PC-9 (cell line): Measurements from ENCODE around the gene TYROBP. TPM values are rescaled to one million over a fixed set of nuclear protein-coding genes. Genes with fewer than 3 reads are reported as not detected.

ENCODE experiments used
- BruUV-seq: library from RNA; stranded (reverse); fragments of 400-500 nt; replicated peaks from 2 replicates; lab custom pipeline; 2021; lab: Mats Ljungman, UMichigan
- CTCF ChIA-PET: fragments of 300-600 bp; sonication (Branson Sonifier 250); formaldehyde crosslinking; loops from one replicate; lab custom pipeline; 2022; ENCODE audit warnings: antibody characterized with exemption; lab: Charles Lee
- POLR2A ChIA-PET: fragments of 300-600 bp; sonication (Branson Sonifier 250); formaldehyde crosslinking; loops from one replicate; lab custom pipeline; 2022; ENCODE audit warnings: antibody characterized with exemption; ENCODE audit not compliant: unreplicated experiment; lab: Charles Lee
- DNase-seq, 2 experiments: peaks; one replicate each; pipeline versions ENCODE4 v3.0.0 to v3.0.0-alpha.2; 2015 to 2022; ENCODE audit warnings: mixed read lengths in 1 of 2
- H2AFZ ChIP-seq: fragments of 200-600 bp; sonication (generic); 2 replicates; pipeline ENCODE4 v1.8.1; 2017; ENCODE audit warnings: antibody characterized with exemption
- H3F3A ChIP-seq: fragments of 200-600 bp; sonication (generic); 2 replicates; pipeline ENCODE4 v1.8.1; 2017; ENCODE audit warnings: antibody characterized with exemption, mild to moderate bottlenecking, low read depth; ENCODE audit not compliant: insufficient read depth
- H3K27ac ChIP-seq: fragments of 200-600 bp; sonication (generic); 2 replicates; pipeline ENCODE4 v1.6.1; 2016; ENCODE audit warnings: mixed run types
- H3K27me3 ChIP-seq: fragments of 200-600 bp; sonication (generic); 2 replicates; pipeline ENCODE4 v1.6.1; 2016; ENCODE audit warnings: low read depth, mixed run types; ENCODE audit not compliant: insufficient read depth
- H3K36me3 ChIP-seq: fragments of 200-600 bp; sonication (generic); 2 replicates; pipeline ENCODE4 v1.6.1; 2016; ENCODE audit warnings: low read depth, mixed run types
- H3K4me1 ChIP-seq: fragments of 200-600 bp; sonication (generic); replicated peaks from 2 replicates; pipeline ENCODE4 v1.6.1; 2016; ENCODE audit warnings: mixed run types; ENCODE audit not compliant: insufficient read depth
- H3K4me2 ChIP-seq: fragments of 200-600 bp; sonication (generic); 2 replicates; pipeline ENCODE4 v1.6.1; 2017; ENCODE audit warnings: mixed run types
- H3K4me3 ChIP-seq: fragments of 200-600 bp; sonication (generic); 2 replicates; pipeline ENCODE4 v1.6.1; 2016; ENCODE audit warnings: mixed run types
- H3K79me2 ChIP-seq: fragments of 200-600 bp; sonication (generic); 2 replicates; pipeline ENCODE4 v1.6.1; 2017; ENCODE audit warnings: low read depth, mixed run types
- H3K9me2 ChIP-seq: fragments of 200-600 bp; sonication (generic); 2 replicates; pipeline ENCODE4 v1.8.1; 2017; ENCODE audit warnings: mild to moderate bottlenecking; ENCODE audit not compliant: insufficient read depth
- H3K9me3 ChIP-seq: fragments of 200-600 bp; sonication (generic); 2 replicates; pipeline ENCODE4 v1.8.1; 2016; ENCODE audit warnings: low read depth; ENCODE audit not compliant: insufficient read depth
- H4K20me1 ChIP-seq: fragments of 200-600 bp; sonication (generic); 2 replicates; pipeline ENCODE4 v1.8.1; 2017; ENCODE audit not compliant: insufficient read depth
- EZH2 ChIP-seq: fragments of 200-600 bp; sonication (generic); IDR thresholded peaks from 2 replicates; pipeline ENCODE4 v1.8.0; 2017; ENCODE audit warnings: antibody characterized with exemption, low read depth
- intact Hi-C: fragments of 100-400 bp; cut with micrococcal nuclease; formaldehyde crosslinking; loops from one replicate; pipeline ENCODE4 v1.10.0; 2022; ENCODE audit not compliant: unreplicated experiment
- total RNA-seq: library from RNA; stranded (reverse); gene quantifications from 2 replicates; pipeline ENCODE4 v1.2.3, GENCODE V29; 2021
- TF ChIP-seq, protein P1 (sequence below): fragments of 200-600 bp; sonication (generic); conservative IDR thresholded peaks from 2 replicates; pipeline ENCODE4 v1.6.1; 2017; ENCODE audit warnings: mixed run types, antibody characterized with exemption, mild to moderate bottlenecking, moderate library complexity

The TYROBP gene
- total RNA-seq, 1 experiment from 2014 or later: not detected

DNA sequence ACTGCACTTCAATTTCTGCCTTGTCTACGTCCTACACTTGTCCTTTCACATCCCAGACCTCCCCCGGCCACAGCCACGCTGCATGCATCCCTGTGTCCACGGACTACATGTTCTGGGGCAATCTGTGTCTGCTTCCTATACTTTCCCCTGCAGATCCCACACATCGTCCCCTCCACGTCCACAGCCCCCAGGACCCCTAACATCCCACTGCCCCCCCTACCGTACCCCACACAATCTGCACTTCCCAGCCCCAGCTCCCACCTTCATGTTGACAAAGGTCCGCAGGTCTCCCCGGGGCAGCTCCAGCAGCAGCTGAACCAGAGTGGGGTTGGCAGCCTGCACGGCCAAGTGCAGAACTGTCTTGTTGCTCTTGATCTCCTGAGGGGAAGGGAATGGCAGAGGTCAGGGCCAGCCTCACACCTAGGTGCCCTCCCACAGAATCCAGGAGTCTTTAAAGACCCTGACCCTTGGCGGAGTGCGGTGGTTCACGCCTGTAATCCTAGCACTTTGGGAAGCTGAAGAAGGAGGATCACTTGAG lies 17.9 kb downstream of the TYROBP start:
- TF ChIP-seq EZH2: no peak
- TF ChIP-seq, protein P1, sequence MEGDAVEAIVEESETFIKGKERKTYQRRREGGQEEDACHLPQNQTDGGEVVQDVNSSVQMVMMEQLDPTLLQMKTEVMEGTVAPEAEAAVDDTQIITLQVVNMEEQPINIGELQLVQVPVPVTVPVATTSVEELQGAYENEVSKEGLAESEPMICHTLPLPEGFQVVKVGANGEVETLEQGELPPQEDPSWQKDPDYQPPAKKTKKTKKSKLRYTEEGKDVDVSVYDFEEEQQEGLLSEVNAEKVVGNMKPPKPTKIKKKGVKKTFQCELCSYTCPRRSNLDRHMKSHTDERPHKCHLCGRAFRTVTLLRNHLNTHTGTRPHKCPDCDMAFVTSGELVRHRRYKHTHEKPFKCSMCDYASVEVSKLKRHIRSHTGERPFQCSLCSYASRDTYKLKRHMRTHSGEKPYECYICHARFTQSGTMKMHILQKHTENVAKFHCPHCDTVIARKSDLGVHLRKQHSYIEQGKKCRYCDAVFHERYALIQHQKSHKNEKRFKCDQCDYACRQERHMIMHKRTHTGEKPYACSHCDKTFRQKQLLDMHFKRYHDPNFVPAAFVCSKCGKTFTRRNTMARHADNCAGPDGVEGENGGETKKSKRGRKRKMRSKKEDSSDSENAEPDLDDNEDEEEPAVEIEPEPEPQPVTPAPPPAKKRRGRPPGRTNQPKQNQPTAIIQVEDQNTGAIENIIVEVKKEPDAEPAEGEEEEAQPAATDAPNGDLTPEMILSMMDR: no peak
- no peak for DNase-seq
- Histone ChIP-seq H3K4me1 (no peaks in the 10 kb centered on the region), H2AFZ (no peak overlapping the region), H3F3A (no peaks in the 10 kb centered on the region), H4K20me1 (no peaks in the 10 kb centered on the region), H3K79me2 (no peaks in the 10 kb centered on the region), H3K4me2 (no peak overlapping the region), H3K4me3 (no peak overlapping the region), H3K9me2 (no peaks in the 10 kb centered on the region), H3K27me3 (no peaks in the 10 kb centered on the region), H3K36me3 (0 out of 2 replicates have a peak, but pooled peaks cover 6% of the 10 kb centered on the region), H3K27ac (no peak overlapping the region), H3K9me3 (no peaks in the 10 kb centered on the region)
- intact Hi-C loops: no loop called here
- no TSS peak for BruUV-seq
- ChIA-PET CTCF (no interaction called here), POLR2A (no interaction called here)

DNA sequence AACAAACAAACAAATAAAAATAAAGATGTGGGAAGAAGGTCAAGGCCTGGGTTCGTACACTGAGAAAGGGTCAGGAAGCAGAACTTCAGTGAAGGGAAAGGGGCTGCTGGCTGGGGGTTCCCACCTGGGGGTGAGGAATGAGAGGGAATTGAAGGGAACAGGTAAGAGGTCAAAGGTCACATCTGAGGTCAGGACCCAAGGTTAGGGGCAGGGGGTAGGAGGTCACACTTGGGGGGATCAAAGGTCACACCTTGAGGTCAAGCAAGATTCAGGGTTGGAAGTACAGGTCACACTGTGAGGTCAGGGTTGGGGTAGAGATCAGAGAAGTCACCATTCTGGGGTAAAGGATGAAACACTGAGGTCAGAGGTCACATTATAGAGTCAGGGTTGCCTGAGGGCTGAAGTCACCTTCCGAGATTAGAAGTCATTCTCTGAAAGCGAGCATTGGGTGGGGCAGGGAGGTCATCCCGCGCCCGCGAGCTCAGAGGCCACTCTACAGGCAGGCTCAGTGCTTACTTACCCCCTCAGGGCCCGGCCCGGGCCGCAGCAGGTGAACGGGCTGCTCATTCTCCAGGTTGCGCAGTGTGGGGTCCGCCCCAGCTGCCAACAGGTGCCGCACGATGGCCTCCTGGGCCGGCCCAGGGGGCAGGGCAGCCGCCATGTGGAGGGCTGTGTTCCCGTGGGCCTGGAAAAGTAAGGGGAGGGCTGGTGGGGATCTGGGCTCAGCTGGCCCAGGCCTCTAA lies 18.6 kb downstream of the TYROBP start:
- H3K36me3 ChIP-seq: 0 out of 2 replicates have a peak, but pooled peaks cover 6% of the 10 kb centered on the region

DNA sequence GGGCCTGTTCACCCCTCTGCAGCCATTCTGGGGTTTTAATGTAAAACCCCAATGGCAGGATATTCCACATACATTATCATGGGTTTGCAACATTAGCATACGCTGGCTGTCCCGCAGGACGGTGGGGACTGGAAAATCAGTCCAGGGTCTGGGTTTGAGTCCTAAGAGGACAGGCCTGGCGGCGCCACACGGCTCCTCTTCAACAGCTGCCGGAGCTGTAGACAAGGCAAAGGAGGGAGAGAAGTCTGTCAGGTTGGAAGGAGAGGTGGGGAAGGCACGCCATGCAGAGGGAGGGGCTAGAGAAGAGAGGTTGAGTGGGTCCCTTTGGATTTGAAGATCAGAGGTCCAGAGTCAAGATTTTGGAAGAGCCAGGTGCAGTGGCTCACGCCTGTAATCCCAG lies 19.7 kb downstream of the TYROBP start:
- H3K4me3 ChIP-seq: no peak overlapping the region
- H3K4me2 ChIP-seq: no peak overlapping the region
- no peak overlapping the region for H3K27ac ChIP-seq
- no peaks in the 10 kb centered on the region for H4K20me1 ChIP-seq
- H3K4me1 ChIP-seq: no peaks in the 10 kb centered on the region
- ChIA-PET POLR2A (no interaction called here), CTCF (no interaction called here)
- no peak for DNase-seq
- H3K27me3 ChIP-seq: no peaks in the 10 kb centered on the region
- H3K79me2 ChIP-seq: no peaks in the 10 kb centered on the region
- intact Hi-C loops: no loop called here
- 0 out of 2 replicates have a peak, but pooled peaks cover 6% of the 10 kb centered on the region for H3K36me3 ChIP-seq
- no peak overlapping the region for H2AFZ ChIP-seq
- H3K9me3 ChIP-seq: no peaks in the 10 kb centered on the region
- no TSS peak for BruUV-seq
- H3F3A ChIP-seq: no peaks in the 10 kb centered on the region
- no peaks in the 10 kb centered on the region for H3K9me2 ChIP-seq
- TF ChIP-seq, protein P1: no peak
- TF ChIP-seq EZH2: no peak

More for the DNA sequence above, 18.6 kb downstream of the TYROBP start:
- POLR2A ChIA-PET: no interaction called here
- Histone ChIP-seq H4K20me1 (no peaks in the 10 kb centered on the region), H3K79me2 (no peaks in the 10 kb centered on the region), H2AFZ (no peak overlapping the region), H3K4me2 (no peak overlapping the region), H3K4me1 (no peaks in the 10 kb centered on the region), H3K9me2 (no peaks in the 10 kb centered on the region), H3K27me3 (no peaks in the 10 kb centered on the region), H3K27ac (no peak overlapping the region), H3K9me3 (no peaks in the 10 kb centered on the region), H3K4me3 (no peak overlapping the region), H3F3A (no peaks in the 10 kb centered on the region)
- CTCF ChIA-PET: no interaction called here
- BruUV-seq: no TSS peak
- intact Hi-C loops: no loop called here
- no peak for TF ChIP-seq EZH2
- TF ChIP-seq, protein P1: no peak
- DNase-seq: no peak
